Measurements from ENCODE around the gene ARRB1. TPM values are rescaled to one million over a fixed set of nuclear protein-coding genes. Genes with fewer than 3 reads are reported as not detected.
A peak's percentile ranks its signal among the peaks of the same experiment; 100 is the strongest.
"Not testable (repeated sequence)": the region's sequence is repeated elsewhere in the genome, so short reads cannot be mapped to it uniquely, and the experiment has no call there.

The ARRB1 gene
- polyA plus RNA-seq, 3 donors: 28.2 to 36.6 (median 35.8) TPM

DNA sequence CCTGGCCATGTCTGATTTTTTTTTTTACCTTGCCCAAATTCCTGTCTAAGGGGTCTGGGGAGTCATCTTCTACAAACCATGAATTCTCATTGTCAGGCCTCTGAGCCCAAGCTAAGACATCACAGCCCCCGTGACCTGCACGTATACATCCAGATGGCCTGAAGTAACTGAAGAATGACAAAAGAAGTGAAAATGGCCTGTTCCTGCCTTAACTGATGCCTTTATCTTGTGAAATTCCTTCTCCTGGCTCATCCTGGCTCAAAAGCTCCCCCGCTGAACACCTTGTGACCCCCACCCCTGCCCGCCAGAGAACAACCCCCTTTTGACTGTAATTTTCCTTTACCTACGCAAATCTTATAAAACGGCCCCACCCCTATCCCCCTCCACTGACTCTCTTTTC, 20.2 kb downstream of the ARRB1 start:
- H3K27ac ChIP-seq (ENCODE audit: low read depth, low read length): not testable (repeated sequence)
- WGBS, 3 donors: 93 to 96% (median 94%) methylated on average over 6 of the region's 6 CpGs

DNA sequence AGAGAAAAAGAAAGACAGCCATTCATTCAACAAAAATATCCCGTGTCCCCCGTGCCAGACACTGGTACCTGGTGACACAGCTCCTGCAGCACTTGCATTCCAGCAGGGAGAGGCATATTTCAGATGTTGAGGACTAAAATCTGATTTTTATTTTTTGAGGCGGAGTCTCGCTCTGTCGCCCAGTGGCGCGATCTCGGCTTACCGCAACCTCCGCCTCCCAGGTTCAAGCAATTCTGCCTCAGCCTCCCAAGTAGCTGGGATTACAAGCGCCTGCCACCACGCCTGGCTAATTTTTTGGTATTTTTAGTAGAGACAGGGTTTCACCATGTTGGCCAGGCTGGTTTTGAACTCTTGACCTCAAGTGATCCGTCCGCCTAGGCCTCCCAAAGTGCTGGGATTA, 20.6 kb downstream of the ARRB1 start:
- WGBS, 3 donors: 91 to 97% (median 94%) methylated on average over 14 of the region's 14 CpGs
- H3K27ac ChIP-seq (ENCODE audit: low read depth, low read length): not testable (repeated sequence)

DNA sequence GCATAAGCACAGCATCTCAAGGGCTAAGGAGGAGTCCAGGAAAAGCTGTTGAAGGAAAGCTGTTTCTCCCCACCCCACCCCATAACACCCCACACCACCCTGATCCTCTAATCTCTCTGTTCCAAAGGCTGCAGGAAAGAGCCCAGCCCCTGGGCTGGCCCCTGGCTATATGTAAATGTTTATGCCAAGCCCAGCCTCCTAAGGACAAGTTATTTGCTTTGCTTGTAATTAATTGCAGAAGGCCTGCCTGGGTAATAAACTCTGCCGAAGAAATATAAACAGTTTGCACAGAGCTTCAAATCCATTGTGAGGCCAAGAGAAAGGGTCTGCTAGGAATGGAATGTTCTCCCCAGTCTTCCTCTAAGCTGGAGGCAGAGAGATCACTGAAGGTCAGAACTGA, 21.2 kb downstream of the ARRB1 start:
- WGBS, 3 donors: 4 to 36% (median 30%) methylated on average over 1 of the region's 1 CpG
- H3K27ac ChIP-seq (ENCODE audit: low read depth, low read length): no peak overlapping the region

DNA sequence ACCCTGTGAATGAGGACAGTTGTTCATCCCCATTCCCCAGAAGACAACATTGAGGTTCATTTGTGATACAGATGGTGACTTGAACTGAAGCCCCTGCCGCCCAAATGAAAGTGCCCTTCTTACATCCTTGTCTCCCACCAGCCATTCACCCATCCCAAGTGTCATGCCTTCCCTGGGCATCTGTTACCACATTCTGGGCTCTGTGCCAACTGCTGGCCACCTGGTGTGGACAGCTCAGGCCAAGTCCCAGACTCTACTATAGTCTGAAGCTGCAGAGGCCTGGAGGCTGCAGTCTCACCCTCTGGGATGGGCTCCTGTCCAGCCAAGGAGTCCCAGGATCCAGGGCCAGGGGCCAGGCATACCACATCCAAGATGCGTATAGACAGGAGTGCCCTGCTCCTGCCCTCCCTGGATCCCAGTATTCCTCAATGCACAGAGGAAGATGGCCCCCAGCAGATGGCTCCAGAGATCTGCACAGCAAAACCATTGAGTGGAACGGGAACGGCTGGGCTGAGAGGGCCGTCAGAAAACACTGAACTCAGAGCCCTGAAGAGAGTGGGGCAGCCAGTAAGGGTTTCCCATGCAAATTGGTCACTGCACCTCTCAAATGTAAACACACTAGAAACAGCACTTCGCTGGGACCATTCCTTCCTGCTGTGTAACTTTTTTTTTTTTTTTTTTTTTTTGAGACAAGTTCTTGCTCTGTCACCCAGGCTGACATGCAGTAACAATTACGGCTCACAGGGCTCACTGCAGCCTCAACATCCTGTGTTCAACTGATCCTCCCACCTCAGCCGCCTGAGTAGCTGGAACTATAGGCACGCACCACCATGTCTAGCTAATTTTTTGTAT, 22.8 kb downstream of the ARRB1 start:
- 18 to 32% (median 19%) methylated on average over 9 of the region's 9 CpGs for WGBS, 3 donors
- no peak overlapping the region for H3K27ac ChIP-seq (ENCODE audit: low read depth, low read length)

DNA sequence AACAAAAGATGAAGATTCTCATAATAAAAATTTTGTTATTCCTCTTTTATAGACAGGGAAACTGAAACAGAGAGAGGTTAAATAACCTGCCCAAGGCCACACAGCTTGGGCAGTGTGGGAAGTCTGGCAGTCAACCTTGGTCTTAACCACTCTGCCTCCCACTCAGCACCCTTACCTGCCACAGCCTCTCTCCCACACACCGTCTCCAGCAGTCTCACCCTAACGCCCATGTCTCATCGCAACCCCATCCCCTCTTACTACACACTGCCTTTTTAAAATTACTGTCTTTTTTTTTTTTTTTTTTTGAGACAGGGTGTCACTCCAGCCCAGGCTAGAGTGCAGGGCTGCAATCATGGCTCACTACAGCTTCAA, 25.0 kb downstream of the ARRB1 start:
- WGBS, 3 donors: 68 to 72% (median 69%) methylated on average over 3 of the region's 3 CpGs
- no peak overlapping the region for H3K27ac ChIP-seq (ENCODE audit: low read depth, low read length)

DNA sequence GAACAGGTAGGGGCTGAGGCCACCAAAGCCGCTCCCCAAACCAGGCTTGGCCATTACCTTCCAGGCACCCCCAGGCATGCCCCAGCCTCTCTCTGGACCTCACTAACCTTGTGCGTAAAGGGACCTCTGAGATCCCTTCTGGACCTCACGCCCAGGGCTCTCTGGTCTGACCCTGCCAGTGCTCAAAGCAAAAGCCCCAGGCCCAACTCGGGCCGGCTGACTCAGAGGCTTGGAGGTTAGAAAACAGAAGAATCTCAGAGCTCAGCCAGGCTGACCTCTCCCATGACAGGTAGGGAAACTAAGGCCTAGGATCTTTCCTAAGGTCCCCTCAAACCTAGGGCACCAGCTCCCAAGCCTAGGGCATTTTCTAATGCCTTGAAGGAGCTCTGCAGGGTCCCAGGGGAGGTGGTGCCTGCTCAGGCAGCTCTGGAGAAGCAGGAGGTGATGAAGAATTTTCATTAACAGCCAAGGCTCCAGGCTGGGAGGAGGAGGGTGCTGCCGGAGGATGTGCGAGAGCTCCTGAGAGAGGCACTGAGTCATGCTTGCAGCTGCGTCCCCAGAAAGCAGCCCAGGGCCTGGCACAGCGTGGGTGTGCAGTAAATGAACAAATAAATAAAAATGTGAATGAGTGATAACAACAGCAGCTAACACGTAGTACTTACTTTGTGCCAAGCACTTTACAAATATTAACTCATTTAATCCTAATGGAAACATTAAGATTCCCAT, 25.6 kb downstream of the ARRB1 start:
- WGBS, 3 donors: 50 to 52% (median 50%) methylated on average over 10 of the region's 10 CpGs
- H3K27ac ChIP-seq (ENCODE audit: low read depth, low read length): no peak overlapping the region

DNA sequence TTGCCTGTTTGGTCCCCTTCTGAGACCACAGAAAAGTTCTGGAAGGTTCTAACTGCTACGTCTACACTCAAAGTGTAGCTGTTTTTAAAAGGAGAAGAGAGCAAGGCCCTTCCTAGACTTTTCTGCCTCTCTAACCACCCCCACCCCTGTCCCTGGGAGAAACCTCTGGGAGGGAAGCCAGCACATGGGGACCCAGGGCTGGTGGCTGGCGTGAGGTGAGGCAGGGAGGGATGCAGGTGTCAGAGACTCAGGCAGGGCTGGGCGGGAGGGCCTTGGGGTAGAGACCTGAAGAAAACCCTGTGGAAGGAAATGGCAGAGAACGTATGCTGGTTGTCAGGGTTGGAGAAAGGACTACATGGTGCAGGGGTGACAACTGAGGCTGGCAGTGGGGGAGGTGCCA, 26.7 kb downstream of the ARRB1 start:
- H3K27ac ChIP-seq (ENCODE audit: low read depth, low read length): no peak overlapping the region
- WGBS, 3 donors: 42 to 89% (median 80%) methylated on average over 4 of the region's 4 CpGs

DNA sequence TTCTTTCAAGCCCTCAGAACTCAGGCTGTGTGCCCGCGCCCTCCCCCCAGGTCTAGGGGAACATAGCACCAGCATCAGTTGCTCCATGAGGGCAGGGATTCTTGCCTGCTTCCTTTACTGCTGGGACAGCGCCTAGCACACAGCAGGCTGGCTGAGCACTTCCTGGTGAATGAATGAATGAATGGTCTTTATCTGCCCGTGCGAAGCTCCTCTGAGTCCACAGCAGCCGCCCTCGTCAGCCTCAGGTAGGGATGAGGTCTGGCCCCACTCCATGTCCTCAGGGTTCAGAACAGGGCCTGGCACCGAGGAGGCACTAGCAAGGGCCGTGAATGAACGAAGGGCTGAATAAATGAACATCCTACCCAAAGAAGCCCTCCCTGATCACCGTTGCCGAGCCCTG, 27.3 kb downstream of the ARRB1 start:
- H3K27ac ChIP-seq (ENCODE audit: low read depth, low read length): no peak overlapping the region

DNA sequence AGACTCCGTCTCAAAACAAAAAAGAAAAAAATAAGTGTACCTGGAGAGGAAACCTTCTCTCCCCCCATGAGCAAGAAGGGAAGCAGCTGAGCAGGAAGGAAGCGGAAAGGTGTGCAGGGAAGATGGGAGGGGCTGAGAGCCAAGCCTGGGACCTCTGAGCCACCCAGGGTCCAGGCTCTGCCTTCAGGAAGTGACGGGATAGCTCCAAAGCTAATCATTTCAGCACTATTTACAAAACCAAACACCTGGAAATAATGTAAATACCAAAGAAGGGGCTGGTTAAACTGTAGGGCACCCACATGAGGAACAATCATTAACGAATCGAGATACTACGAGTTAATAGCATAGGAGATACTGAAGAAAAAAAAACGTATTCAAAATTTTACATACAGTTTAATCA, 27.9 kb downstream of the ARRB1 start:
- WGBS, 3 donors: 17 to 67% (median 53%) methylated on average over 7 of the region's 7 CpGs
- no peak overlapping the region for H3K27ac ChIP-seq (ENCODE audit: low read depth, low read length)

More for the DNA sequence above, 27.3 kb downstream of the ARRB1 start:
- 57 to 91% (median 88%) methylated on average over 12 of the region's 12 CpGs for WGBS, 3 donors

DNA sequence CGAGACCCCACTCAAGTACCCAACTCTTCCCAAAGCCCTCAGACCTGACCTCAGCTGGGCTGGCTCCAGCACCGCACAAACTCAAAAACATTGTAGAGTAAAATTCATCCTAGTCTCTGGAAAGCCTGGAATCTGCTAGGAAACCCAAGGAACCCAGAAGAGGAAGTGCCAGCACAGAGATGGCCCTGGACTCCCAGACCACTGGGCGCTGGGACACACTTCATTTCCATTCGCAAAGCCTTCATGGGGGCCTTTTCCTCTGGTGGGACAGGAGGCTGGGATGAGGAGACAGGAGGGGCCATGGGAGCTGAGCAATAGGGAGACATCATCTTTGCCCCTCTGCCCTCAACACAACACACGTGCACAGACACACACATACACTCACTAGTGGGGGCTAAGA, 30.8 kb downstream of the ARRB1 start:
- no peak overlapping the region for H3K27ac ChIP-seq (ENCODE audit: low read depth, low read length)
- WGBS, 3 donors: 81 to 96% (median 83%) methylated on average over 5 of the region's 5 CpGs

DNA sequence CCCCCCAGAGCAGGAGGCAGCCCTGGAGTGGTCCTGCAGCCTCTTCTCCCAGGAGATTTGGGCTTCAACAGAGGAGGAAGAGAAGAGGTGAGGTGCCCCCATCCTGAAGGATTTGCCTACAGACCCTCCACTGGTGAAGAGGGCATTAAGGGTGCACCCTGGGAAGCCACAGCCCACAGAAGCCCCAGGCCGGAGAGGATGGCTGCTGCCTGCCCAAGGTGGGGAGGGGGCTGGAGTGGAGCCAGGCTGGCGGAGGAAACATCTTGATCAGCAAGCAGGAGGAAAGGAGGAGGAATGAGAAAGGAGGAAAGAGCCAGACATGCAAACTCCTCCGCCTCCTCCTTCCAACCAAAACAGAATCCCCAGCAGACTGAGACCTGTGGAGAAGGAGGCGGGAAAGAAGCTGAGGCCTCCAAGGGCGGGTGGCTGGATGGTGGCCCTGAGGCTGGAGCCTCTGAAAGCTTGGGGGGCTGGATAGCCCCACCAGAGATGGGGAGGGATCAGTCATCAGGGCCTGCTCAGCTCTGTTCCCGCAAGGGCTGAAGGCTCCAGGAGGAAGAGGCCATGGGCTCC, 31.3 kb downstream of the ARRB1 start:
- H3K27ac ChIP-seq (ENCODE audit: low read depth, low read length): no peak overlapping the region
- 44 to 68% (median 52%) methylated on average over 6 of the region's 6 CpGs for WGBS, 3 donors

DNA sequence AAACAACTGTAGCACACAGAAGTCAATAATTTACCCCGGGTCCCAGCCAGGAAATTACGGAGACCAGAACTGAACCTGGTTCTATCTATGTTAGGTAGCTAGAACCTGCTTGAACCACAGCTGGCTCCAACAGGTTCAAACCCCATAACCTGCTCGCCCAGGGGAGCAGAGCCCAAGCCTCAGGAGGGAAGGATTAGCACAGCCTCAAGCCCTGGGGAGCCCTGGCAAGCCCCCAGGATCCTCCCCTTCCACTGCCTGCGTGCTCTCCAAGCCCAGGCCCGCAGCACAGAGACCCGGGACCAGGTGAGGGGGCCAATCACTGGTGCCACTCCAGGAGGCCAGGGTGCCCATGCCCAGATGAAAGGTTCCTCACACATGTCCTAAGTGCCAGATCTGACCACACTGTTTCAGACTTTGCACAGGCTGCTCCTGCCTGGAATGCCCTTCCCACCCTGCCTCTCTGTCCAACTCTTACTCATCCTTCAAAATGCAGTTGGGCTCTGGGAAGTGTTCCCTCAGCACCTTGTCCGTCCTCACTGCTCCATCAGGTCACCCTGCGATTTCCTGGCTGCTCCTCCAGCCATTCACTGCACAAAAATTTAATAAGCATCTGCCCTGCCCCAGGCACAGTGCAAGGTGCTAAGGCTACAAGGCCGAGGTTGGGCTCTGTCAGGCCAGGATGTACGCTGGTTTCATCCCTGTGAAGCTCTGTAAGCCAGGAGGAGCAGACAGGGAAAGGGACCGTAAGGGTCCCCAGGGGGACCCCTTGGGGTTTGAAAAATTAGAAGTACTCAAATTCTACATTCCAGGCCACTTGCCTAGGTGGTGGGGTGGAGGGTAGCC, 32.2 kb downstream of the ARRB1 start:
- H3K27ac ChIP-seq (ENCODE audit: low read depth, low read length): no peak overlapping the region

DNA sequence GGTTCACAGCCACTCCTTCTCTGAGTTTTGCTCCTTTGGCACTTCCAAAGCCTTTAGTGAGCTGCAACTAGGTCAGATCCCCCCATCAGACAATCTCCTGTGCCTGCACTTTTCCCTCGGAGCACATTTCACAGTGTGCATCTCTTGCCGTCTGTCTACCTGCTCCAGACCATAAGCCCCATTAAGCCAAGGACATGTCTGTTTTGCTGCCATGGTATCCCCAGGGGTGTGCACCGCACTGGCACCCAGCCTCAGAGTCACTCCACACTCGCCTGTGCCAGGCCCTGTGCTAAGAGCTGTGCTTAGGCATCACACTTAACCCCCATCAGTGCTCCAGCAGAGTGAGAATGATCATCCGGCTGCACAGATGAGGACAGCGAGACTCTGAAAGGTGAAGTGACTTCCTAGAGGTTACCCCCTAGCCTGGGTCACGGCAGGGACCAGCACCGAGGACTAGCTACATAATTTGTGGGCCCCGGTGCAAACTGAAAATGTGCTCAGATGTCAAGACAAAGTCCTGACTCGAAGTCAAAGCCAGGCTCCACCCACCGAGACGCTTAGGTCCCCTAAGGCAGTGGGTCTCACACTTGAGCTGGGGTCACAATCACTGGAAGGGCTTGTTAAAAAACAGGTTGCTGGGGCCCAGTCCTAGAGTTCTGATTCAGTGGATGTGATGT, 33.9 kb downstream of the ARRB1 start:
- no peak overlapping the region for H3K27ac ChIP-seq (ENCODE audit: low read depth, low read length)
- 61 to 65% (median 63%) methylated on average over 12 of the region's 12 CpGs for WGBS, 3 donors

More for the DNA sequence above, 32.2 kb downstream of the ARRB1 start:
- 38 to 76% (median 61%) methylated on average over 11 of the region's 11 CpGs for WGBS, 3 donors

DNA sequence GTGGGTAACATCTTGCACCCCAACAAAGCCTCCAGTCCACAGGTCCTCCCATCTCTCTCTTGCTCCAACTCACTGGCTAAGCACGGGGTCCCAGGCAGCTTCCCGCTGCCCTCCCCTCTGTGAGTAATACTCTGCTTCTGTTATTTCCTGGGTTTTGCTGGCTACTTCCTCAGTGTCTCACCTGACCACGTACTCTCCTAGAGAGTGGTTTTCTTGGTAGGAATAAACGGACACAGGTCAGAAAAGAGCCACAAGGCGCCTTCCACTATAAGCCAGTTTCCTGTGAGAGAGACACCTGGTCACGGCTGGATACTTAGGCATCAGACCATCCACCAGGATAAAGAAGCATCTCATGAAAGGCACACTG, 36.0 kb downstream of the ARRB1 start:
- H3K27ac ChIP-seq (ENCODE audit: low read depth, low read length): no peak overlapping the region
- WGBS, 3 donors: 54 to 83% (median 65%) methylated on average over 6 of the region's 6 CpGs

DNA sequence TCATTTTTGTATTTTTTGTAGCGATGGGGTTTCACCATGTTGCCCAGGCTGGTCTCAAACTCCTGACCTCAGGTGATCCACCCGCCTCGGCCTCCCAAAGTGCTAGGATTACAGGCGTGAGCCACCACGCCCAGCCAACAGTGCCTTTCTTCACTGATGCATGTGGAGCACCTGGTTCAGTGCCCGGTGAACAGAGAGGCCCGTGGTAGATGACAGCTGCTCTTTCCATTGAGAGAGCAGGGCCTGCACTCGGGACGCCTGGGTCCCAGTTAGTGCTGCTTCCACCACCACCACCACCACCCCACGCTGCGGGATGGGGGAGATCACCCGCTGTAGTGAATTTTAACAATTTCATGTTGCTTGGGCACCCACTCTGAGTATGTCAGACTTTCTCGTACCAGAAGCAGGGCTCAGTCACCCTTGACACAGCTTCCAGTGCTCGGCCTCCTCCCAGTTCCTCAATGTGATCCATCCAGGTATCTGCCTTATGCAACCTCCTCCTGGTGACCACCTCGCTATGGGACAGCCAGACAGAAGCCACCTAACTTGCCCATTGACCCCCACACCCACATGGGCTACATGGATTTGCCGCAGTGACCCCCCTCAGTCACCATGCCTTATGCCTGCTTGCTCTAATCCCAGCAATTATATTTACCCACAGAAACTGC, 36.6 kb downstream of the ARRB1 start:
- 84 to 95% (median 85%) methylated on average over 16 of the region's 16 CpGs for WGBS, 3 donors
- no peak overlapping the region for H3K27ac ChIP-seq (ENCODE audit: low read depth, low read length)

DNA sequence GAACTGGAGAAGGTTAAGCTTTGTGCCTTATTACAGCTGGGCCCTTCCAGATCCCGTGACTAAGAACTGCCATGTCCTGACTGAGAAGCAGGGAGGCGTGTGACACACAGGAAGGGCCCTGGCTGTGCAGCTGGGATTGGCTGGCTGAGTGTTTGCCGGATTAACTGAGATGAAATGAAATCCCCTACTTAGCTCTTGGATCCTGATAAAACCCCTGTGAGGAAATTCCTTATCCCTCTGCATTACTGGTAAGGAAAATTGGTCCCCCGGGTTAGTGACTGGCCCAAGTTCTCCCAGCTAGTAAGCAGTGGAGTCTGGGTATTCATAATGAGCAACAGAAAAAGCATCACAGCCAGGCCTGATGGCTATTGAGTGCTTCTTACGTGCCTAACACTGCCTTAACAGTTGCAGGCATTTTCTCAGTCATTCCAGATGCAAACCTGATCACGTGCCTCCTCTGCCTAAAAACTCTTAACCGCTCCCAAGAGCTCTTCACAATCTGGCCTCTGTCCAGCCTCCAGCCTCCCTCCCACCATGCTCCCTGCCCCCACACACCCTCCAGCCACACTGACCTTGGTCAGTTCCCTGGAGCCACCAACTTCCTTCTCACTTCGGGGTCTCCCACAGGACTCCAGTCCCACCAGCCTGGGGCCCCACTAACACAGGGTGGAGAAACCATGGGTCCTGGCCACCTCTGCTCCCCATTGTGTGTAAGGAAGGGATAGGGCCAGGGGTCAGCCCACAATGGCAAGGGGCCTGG, 37.8 kb downstream of the ARRB1 start:
- WGBS, 3 donors: 37 to 48% (median 37%) methylated on average over 8 of the region's 8 CpGs
- H3K27ac ChIP-seq (ENCODE audit: low read depth, low read length): peak overlapping the region; percentile 55

DNA sequence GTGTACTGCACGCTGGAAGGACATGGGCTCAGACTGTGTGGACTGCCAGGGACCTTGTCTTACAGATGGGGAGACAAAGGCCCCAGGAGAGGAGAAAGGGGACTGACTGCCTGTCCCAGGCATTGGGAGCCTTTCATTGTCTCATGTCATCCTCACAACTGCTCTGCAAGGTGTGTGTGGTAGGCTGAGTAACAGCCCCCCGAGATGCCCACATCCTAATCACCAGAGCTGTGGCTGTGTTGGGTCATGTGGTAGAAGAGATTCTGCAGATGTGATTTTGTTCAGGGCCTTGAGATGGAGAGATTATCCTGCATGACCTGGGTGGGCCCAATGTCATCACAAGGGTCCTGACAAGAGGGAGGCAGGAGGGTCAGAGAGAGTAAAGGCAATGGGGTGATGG, 39.1 kb downstream of the ARRB1 start:
- 52 to 86% (median 77%) methylated on average over 2 of the region's 2 CpGs for WGBS, 3 donors

More for the DNA sequence above, 39.1 kb downstream of the ARRB1 start:
- peak overlapping the region; percentile 97 for H3K27ac ChIP-seq (ENCODE audit: low read depth, low read length)
